CD8-positive, alpha-beta memory T cell (primary cell): ENCODE data around the gene LNX1. TPM values are rescaled to one million over a fixed set of nuclear protein-coding genes. Genes with fewer than 3 reads are reported as not detected.

Experiments
- CTCF ChIA-PET: fragments of 350-600 bp; sonication (Branson Sonifier 250); formaldehyde crosslinking; loops from one replicate; lab custom pipeline; 2021; ENCODE audit warnings: antibody characterized with exemption; lab: Charles Lee
- POLR2A ChIA-PET: fragments of 350-600 bp; sonication (Branson Sonifier 250); formaldehyde crosslinking; loops from one replicate; lab custom pipeline; 2021; ENCODE audit warnings: antibody characterized with exemption; lab: Charles Lee
- DNase-seq, 5 donors: peaks; one replicate each; pipeline versions ENCODE4 v3.0.0 to v3.0.0-alpha.2; 2020 to 2022; ENCODE audit warnings: mixed read lengths in 1 of 5
- H3K27ac ChIP-seq: one replicate; pipeline ENCODE4 v1.7.0; 2013; ENCODE audit warnings: low read depth, mild to moderate bottlenecking, low read length, moderate library complexity
- H3K27me3 ChIP-seq: 2 replicates; pipeline ENCODE4 v1.7.0; 2013; ENCODE audit warnings: low read length, mild to moderate bottlenecking; ENCODE audit not compliant: insufficient read depth, poor library complexity, severe bottlenecking
- H3K36me3 ChIP-seq: 2 replicates; pipeline ENCODE4 v1.7.0; 2013; ENCODE audit warnings: mild to moderate bottlenecking, low read length, moderate library complexity; ENCODE audit not compliant: insufficient read depth
- H3K4me1 ChIP-seq: 2 replicates; pipeline ENCODE4 v1.7.0; 2013; ENCODE audit warnings: mild to moderate bottlenecking, low read length, moderate library complexity; ENCODE audit not compliant: insufficient read depth
- H3K4me3 ChIP-seq: 2 replicates; pipeline ENCODE4 v1.7.0; 2013; ENCODE audit warnings: mild to moderate bottlenecking, low read length
- H3K9me3 ChIP-seq: 2 replicates; pipeline ENCODE4 v1.7.0; 2013; ENCODE audit warnings: mild to moderate bottlenecking, low read length
- H3K27ac Mint-ChIP-seq, 8 donors: one replicate each; pipeline ENCODE4 v1.8.0; 2020 to 2021; ENCODE audit warnings: mixed read lengths in 8 of 8, mild to moderate bottlenecking in 6 of 8, inconsistent platforms in 3 of 8, moderate library complexity in 3 of 8
- H3K27me3 Mint-ChIP-seq, 2 donors: one replicate each; pipeline ENCODE4 v1.8.0; 2020 to 2021; ENCODE audit warnings: mixed read lengths in 2 of 2, mild to moderate bottlenecking in 1 of 2, moderate library complexity in 1 of 2
- H3K36me3 Mint-ChIP-seq, 3 donors: one replicate each; pipeline ENCODE4 v1.8.0; 2020 to 2021; ENCODE audit warnings: mixed read lengths in 3 of 3, inconsistent platforms in 1 of 3, mild to moderate bottlenecking in 1 of 3
- H3K4me1 Mint-ChIP-seq, 3 donors: one replicate each; pipeline ENCODE4 v1.8.0; 2020 to 2021; ENCODE audit warnings: mixed read lengths in 3 of 3, inconsistent platforms in 1 of 3, mild to moderate bottlenecking in 1 of 3
- H3K4me3 Mint-ChIP-seq, 7 donors: one replicate each; pipeline ENCODE4 v1.8.0; 2020 to 2021; ENCODE audit warnings: mixed read lengths in 7 of 7, mild to moderate bottlenecking in 6 of 7, moderate library complexity in 4 of 7, inconsistent platforms in 2 of 7
- H3K9me3 Mint-ChIP-seq, 5 donors: one replicate each; pipeline ENCODE4 v1.8.0; 2020 to 2022; ENCODE audit warnings: mixed read lengths in 5 of 5, mild to moderate bottlenecking in 3 of 5, moderate library complexity in 2 of 5, inconsistent platforms in 1 of 5
- polyA plus RNA-seq: library from polyadenylated mRNA; unstranded; fragments of 300-500 nt; fragmentation: Illumina TruSeq; gene quantifications from one replicate; pipeline ENCODE4 v1.2.3, GENCODE V29; 2021
- total RNA-seq, 2 experiments: library from RNA; stranded (reverse); gene quantifications; one replicate each; pipeline ENCODE4 v1.2.3, GENCODE V29; 2021

LNX1 gene
- total and polyA plus RNA-seq, 3 experiments from 2014 or later = 0.30 TPM; not detected in 2

- no peak for DNase-seq
- H3K4me1 ChIP-seq = no peaks in the 10 kb centered on the region
- H3K27me3 ChIP-seq = no peaks in the 10 kb centered on the region
- H3K9me3 ChIP-seq = no peaks in the 10 kb centered on the region
- Mint-ChIP-seq H3K4me1 (no peaks in the 10 kb centered on the region), H3K9me3 (no peaks in the 10 kb centered on the region), H3K27ac (no peak overlapping the region), H3K27me3 (peaks cover 1 to 10% of the 10 kb centered on the region in 2 donors), H3K4me3 (no peak overlapping the region), H3K36me3 (no peaks in the 10 kb centered on the region)
- POLR2A ChIA-PET = no interaction called here
- CTCF ChIA-PET = no interaction called here
- H3K27ac ChIP-seq = no peak overlapping the region
- no peaks in the 10 kb centered on the region for H3K36me3 ChIP-seq
- H3K4me3 ChIP-seq = no peak overlapping the region
These were observed 91.5 kb downstream of the LNX1 start for GRCh38 chr4:53499791-53500190.

- ChIA-PET CTCF (no interaction called here), POLR2A (no interaction called here)
- Mint-ChIP-seq H3K27ac (no peak overlapping the region), H3K27me3 (peaks cover 1 to 10% of the 10 kb centered on the region in 2 donors), H3K4me3 (no peak overlapping the region), H3K9me3 (no peaks in the 10 kb centered on the region), H3K4me1 (no peaks in the 10 kb centered on the region), H3K36me3 (no peaks in the 10 kb centered on the region)
- no peak overlapping the region for H3K4me3 ChIP-seq
- no peak for DNase-seq
- H3K27me3 ChIP-seq = no peaks in the 10 kb centered on the region
- no peak overlapping the region for H3K27ac ChIP-seq
- no peaks in the 10 kb centered on the region for H3K9me3 ChIP-seq
- no peaks in the 10 kb centered on the region for H3K4me1 ChIP-seq
- H3K36me3 ChIP-seq = no peaks in the 10 kb centered on the region
These were observed 92.6 kb downstream of the LNX1 start for GRCh38 chr4:53498706-53499105.

- H3K36me3 ChIP-seq = no peaks in the 10 kb centered on the region
- no peak for DNase-seq
- H3K4me3 ChIP-seq = no peak overlapping the region
- CTCF ChIA-PET = no interaction called here
- Mint-ChIP-seq H3K36me3 (no peaks in the 10 kb centered on the region), H3K9me3 (no peaks in the 10 kb centered on the region), H3K27me3 (peaks cover 1 to 6% of the 10 kb centered on the region in 2 donors), H3K4me3 (no peak overlapping the region), H3K27ac (no peak overlapping the region), H3K4me1 (no peaks in the 10 kb centered on the region)
- H3K9me3 ChIP-seq = no peaks in the 10 kb centered on the region
- H3K27ac ChIP-seq = no peak overlapping the region
- no peaks in the 10 kb centered on the region for H3K27me3 ChIP-seq
- POLR2A ChIA-PET = no interaction called here
- no peaks in the 10 kb centered on the region for H3K4me1 ChIP-seq
These were observed 93.6 kb downstream of the LNX1 start for GRCh38 chr4:53497487-53498244.

GRCh38 chr4:53494851-53495250, 96.4 kb downstream of the LNX1 start:
- Histone ChIP-seq H3K36me3 (no peaks in the 10 kb centered on the region), H3K27me3 (no peaks in the 10 kb centered on the region), H3K27ac (no peak overlapping the region), H3K4me3 (no peak overlapping the region), H3K9me3 (no peaks in the 10 kb centered on the region), H3K4me1 (no peaks in the 10 kb centered on the region)
- no peaks in the 10 kb centered on the region for H3K36me3 Mint-ChIP-seq
- H3K27me3 Mint-ChIP-seq = peaks cover 1 to 11% of the 10 kb centered on the region in 2 donors
- no peak overlapping the region for H3K27ac Mint-ChIP-seq
- ChIA-PET POLR2A (no interaction called here), CTCF (no interaction called here)
- DNase-seq = no peak
- no peak overlapping the region for H3K4me3 Mint-ChIP-seq
- H3K4me1 Mint-ChIP-seq = no peaks in the 10 kb centered on the region
- no peaks in the 10 kb centered on the region for H3K9me3 Mint-ChIP-seq

- ChIA-PET CTCF (no interaction called here), POLR2A (no interaction called here)
- no peak overlapping the region for H3K4me3 Mint-ChIP-seq
- no peaks in the 10 kb centered on the region for H3K4me1 Mint-ChIP-seq
- Histone ChIP-seq H3K27ac (no peak overlapping the region), H3K27me3 (no peaks in the 10 kb centered on the region), H3K36me3 (no peaks in the 10 kb centered on the region), H3K4me3 (no peak overlapping the region), H3K9me3 (no peaks in the 10 kb centered on the region), H3K4me1 (no peaks in the 10 kb centered on the region)
- no peaks in the 10 kb centered on the region for H3K9me3 Mint-ChIP-seq
- peaks cover 9 to 20% of the 10 kb centered on the region in 2 donors for H3K27me3 Mint-ChIP-seq
- H3K27ac Mint-ChIP-seq = no peak overlapping the region
- no peak for DNase-seq
- H3K36me3 Mint-ChIP-seq = no peaks in the 10 kb centered on the region
These were observed 100.2 kb downstream of the LNX1 start for GRCh38 chr4:53490965-53491622.

- Histone ChIP-seq H3K9me3 (no peaks in the 10 kb centered on the region), H3K27ac (no peak overlapping the region), H3K4me1 (no peaks in the 10 kb centered on the region), H3K4me3 (no peak overlapping the region), H3K36me3 (no peaks in the 10 kb centered on the region), H3K27me3 (no peaks in the 10 kb centered on the region)
- DNase-seq = no peak
- Mint-ChIP-seq H3K27ac (no peak overlapping the region), H3K9me3 (no peaks in the 10 kb centered on the region), H3K27me3 (peaks cover 10 to 27% of the 10 kb centered on the region in 2 donors), H3K4me1 (no peaks in the 10 kb centered on the region), H3K36me3 (no peaks in the 10 kb centered on the region), H3K4me3 (no peak overlapping the region)
- POLR2A ChIA-PET = no interaction called here
- CTCF ChIA-PET = no interaction called here
These were observed 100.9 kb downstream of the LNX1 start for GRCh38 chr4:53490161-53490956.

- H3K9me3 Mint-ChIP-seq = peaks cover 0 to 2% (median 0%) of the 10 kb centered on the region in 5 donors
- no peak overlapping the region for H3K27ac Mint-ChIP-seq
- peaks cover 10 to 31% of the 10 kb centered on the region in 2 donors for H3K27me3 Mint-ChIP-seq
- H3K4me1 ChIP-seq = no peaks in the 10 kb centered on the region
- H3K4me3 Mint-ChIP-seq = no peak overlapping the region
- no peaks in the 10 kb centered on the region for H3K36me3 Mint-ChIP-seq
- H3K36me3 ChIP-seq = no peaks in the 10 kb centered on the region
- no peaks in the 10 kb centered on the region for H3K4me1 Mint-ChIP-seq
- CTCF ChIA-PET = interaction anchor here (1.0 kb wide), 1 partner anchor 745 kb away, joined by 3 read pairs; no protein-coding TSS in a partner anchor
- DNase-seq = no peak
- no peaks in the 10 kb centered on the region for H3K27me3 ChIP-seq
- no peak overlapping the region for H3K4me3 ChIP-seq
- no peaks in the 10 kb centered on the region for H3K9me3 ChIP-seq
- H3K27ac ChIP-seq = no peak overlapping the region
- POLR2A ChIA-PET = no interaction called here
These were observed 101.9 kb downstream of the LNX1 start for GRCh38 chr4:53489279-53489889.
